GM12878 (cell line): ENCODE measurements around the gene FUT7. TPM values are rescaled to one million over a fixed set of nuclear protein-coding genes. Genes with fewer than 3 reads are reported as not detected.

Experiments used
- ATAC-seq: fragments of 200-7000 bp; cut with Tn5 transposase; 3 replicates; pipeline ENCODE4 v1.9.1; 2020; ENCODE audit warnings: mild to moderate bottlenecking, moderate library complexity
- BruUV-seq: library from RNA; stranded (reverse); fragments of 400-500 nt; replicated peaks from 2 replicates; lab custom pipeline; 2021; lab: Mats Ljungman, UMichigan
- CTCF ChIA-PET: fragments of 300-600 bp; sonication (Branson Sonifier 250); formaldehyde crosslinking; extraction: SDS; loops from one replicate; lab custom pipeline; 2021; ENCODE audit warnings: inconsistent platforms; lab: Yijun Ruan, JAX
- POLR2A ChIA-PET: fragments of 350-600 bp; formaldehyde crosslinking; extraction: SDS; loops from one replicate; lab custom pipeline; 2021; ENCODE audit warnings: inconsistent platforms; lab: Charles Lee
- RAD21 ChIA-PET: fragments of 300-600 bp; sonication (Branson Sonifier 250); formaldehyde crosslinking; loops from one replicate; lab custom pipeline; 2023; ENCODE audit warnings: antibody characterized with exemption; ENCODE audit not compliant: unreplicated experiment; lab: Charles Lee
- SMC1A ChIA-PET: fragments of 300-600 bp; sonication (Branson Sonifier 250); formaldehyde crosslinking; loops from one replicate; lab custom pipeline; 2023; ENCODE audit not compliant: unreplicated experiment, uncharacterized antibody; lab: Charles Lee
- DNase-seq: peaks from one replicate; pipeline ENCODE4 v3.0.0-alpha.2; 2011; ENCODE audit warnings: low read depth, low spot score
- FAIRE-seq: peaks from 3 replicates; lab custom pipeline; 2011; peaks lifted over from hg19 to GRCh38; lab: Jason Lieb, UNC
- H2AFZ ChIP-seq: 2 replicates; pipeline ENCODE4 v1.6.0; 2011; ENCODE audit warnings: low read depth, low read length, control low read depth; ENCODE audit not compliant: control insufficient read depth
- H3K27ac ChIP-seq: 2 replicates; pipeline ENCODE4 v1.5.1; 2011; ENCODE audit warnings: control low read depth; ENCODE audit not compliant: control insufficient read depth, insufficient read depth
- H3K27me3 ChIP-seq, 2 experiments: replicated peaks in 1 of 2; 2 replicates each; pipeline versions ENCODE4 v1.6.0 to v1.6.1; 2011; ENCODE audit warnings: low read length in 1 of 2; ENCODE audit not compliant: control insufficient read depth in 2 of 2, insufficient read depth in 2 of 2
- H3K36me3 ChIP-seq, 2 experiments: 2 replicates each; pipeline ENCODE4 v1.5.1; 2011; ENCODE audit warnings: low read length in 1 of 2; ENCODE audit not compliant: control insufficient read depth in 2 of 2, insufficient read depth in 2 of 2
- H3K4me1 ChIP-seq: 2 replicates; pipeline ENCODE4 v1.6.1; 2011; ENCODE audit warnings: mild to moderate bottlenecking, low read length, moderate library complexity, mixed read lengths; ENCODE audit not compliant: control insufficient read depth, insufficient read depth
- H3K4me2 ChIP-seq: 2 replicates; pipeline ENCODE4 v1.6.0; 2011; ENCODE audit warnings: control low read depth; ENCODE audit not compliant: control insufficient read depth, insufficient read depth
- H3K4me3 ChIP-seq: fragments of 200-600 bp; sonication (generic); 2 replicates; pipeline ENCODE4 v1.5.1; 2016
- H3K79me2 ChIP-seq: 2 replicates; pipeline ENCODE4 v1.6.0; 2011; ENCODE audit warnings: low read length; ENCODE audit not compliant: control insufficient read depth, insufficient read depth
- H3K9ac ChIP-seq: 2 replicates; pipeline ENCODE4 v1.8.0; 2011; ENCODE audit warnings: low read length, control low read depth, mixed read lengths; ENCODE audit not compliant: control insufficient read depth, insufficient read depth
- H3K9me3 ChIP-seq: replicated peaks from 3 replicates; pipeline ENCODE4 v1.5.1; 2011; ENCODE audit warnings: mild to moderate bottlenecking, low read length; ENCODE audit not compliant: control insufficient read depth, insufficient read depth
- H4K20me1 ChIP-seq: 2 replicates; pipeline ENCODE4 v1.6.0; 2011; ENCODE audit not compliant: control insufficient read depth, insufficient read depth
- BHLHE40 ChIP-seq, 2 experiments: fragments of 450-650 bp in 1 of 2; IDR thresholded peaks; 2 replicates each; pipeline ENCODE4 v1.6.1; 2011 to 2017; ENCODE audit warnings: low read depth in 2 of 2, borderline replicate concordance in 1 of 2, improper control_type of control experiment in 1 of 2, low read length in 1 of 2, mild to moderate bottlenecking in 1 of 2
- IRF4 ChIP-seq: IDR thresholded peaks from 2 replicates; pipeline ENCODE4 v1.6.1; 2011; ENCODE audit warnings: low read depth, low read length
- JUND ChIP-seq: IDR thresholded peaks from 2 replicates; pipeline ENCODE4 v1.6.1; 2012; ENCODE audit warnings: low read depth, mild to moderate bottlenecking, low read length, improper control_type of control experiment, moderate library complexity
- NFYA ChIP-seq: IDR thresholded peaks from 2 replicates; pipeline ENCODE4 v1.6.1; 2011; ENCODE audit warnings: low read depth, mild to moderate bottlenecking, low read length, improper control_type of control experiment, borderline replicate concordance
- NRF1 ChIP-seq: conservative IDR thresholded peaks from 2 replicates; pipeline ENCODE4 v1.6.1; 2011; ENCODE audit warnings: mild to moderate bottlenecking, low read depth, low read length, improper control_type of control experiment
- WGBS: methylation state at CpG from one replicate; pipeline ENCODE4 v1.1.6; 2016; ENCODE audit warnings: low lambda C conversion rate; ENCODE audit not compliant: insufficient replicate concordance, insufficient coverage; ENCODE audit errors: missing lambda C conversion rate; 5-methylcytosine and 5-hydroxymethylcytosine counted together
- in situ Hi-C: fragments of 300-500 bp; cut with MboI; formaldehyde crosslinking; loops from 9 replicates; pipeline ENCODE4 v1.14.3; 2018; ENCODE audit warnings: mixed read lengths
- intact Hi-C: fragments of 100-400 bp; cut with micrococcal nuclease; formaldehyde crosslinking; loops from one replicate; pipeline ENCODE4 v1.14.2; 2022; ENCODE audit not compliant: unreplicated experiment
- polyA plus RNA-seq, 11 experiments: library from polyadenylated mRNA; depleted of rRNA in 4 of 11; unstranded in 6 of 11; stranded (reverse) in 5 of 11; fragments of >200 nt; fragmentation: Nextera tagmentation in 4 of 11; fragmentation: Illumina TruSeq in 1 of 11; extraction: Ambion mirVana in 4 of 11; extraction: Trizol in 1 of 11; gene quantifications; 1 replicate in 1 of 11; 2 replicates in 10 of 11; pipeline versions ENCODE4 v1.2.1 to v1.2.3, GENCODE V29; 2011 to 2016; ENCODE audit warnings: inconsistent platforms in 2 of 11, missing spikeins in 2 of 11, low read depth in 1 of 11
- total RNA-seq, 4 experiments: library from RNA; depleted of rRNA in 3 of 4; stranded (reverse); fragments of >200 nt in 3 of 4; fragmentation: Illumina TruSeq in 1 of 4; extraction: Trizol in 1 of 4; gene quantifications; 2 replicates each; pipeline versions ENCODE4 v1.2.1 to v1.2.3, GENCODE V29; 2013 to 2021

Gene FUT7
- total and polyA plus RNA-seq, 10 of the 15 experiments (the other 5 are each of a cell fraction or from before 2014, with no cell fraction given) = 0.04 to 0.62 (median 0.20) TPM; not detected in 2

DNA sequence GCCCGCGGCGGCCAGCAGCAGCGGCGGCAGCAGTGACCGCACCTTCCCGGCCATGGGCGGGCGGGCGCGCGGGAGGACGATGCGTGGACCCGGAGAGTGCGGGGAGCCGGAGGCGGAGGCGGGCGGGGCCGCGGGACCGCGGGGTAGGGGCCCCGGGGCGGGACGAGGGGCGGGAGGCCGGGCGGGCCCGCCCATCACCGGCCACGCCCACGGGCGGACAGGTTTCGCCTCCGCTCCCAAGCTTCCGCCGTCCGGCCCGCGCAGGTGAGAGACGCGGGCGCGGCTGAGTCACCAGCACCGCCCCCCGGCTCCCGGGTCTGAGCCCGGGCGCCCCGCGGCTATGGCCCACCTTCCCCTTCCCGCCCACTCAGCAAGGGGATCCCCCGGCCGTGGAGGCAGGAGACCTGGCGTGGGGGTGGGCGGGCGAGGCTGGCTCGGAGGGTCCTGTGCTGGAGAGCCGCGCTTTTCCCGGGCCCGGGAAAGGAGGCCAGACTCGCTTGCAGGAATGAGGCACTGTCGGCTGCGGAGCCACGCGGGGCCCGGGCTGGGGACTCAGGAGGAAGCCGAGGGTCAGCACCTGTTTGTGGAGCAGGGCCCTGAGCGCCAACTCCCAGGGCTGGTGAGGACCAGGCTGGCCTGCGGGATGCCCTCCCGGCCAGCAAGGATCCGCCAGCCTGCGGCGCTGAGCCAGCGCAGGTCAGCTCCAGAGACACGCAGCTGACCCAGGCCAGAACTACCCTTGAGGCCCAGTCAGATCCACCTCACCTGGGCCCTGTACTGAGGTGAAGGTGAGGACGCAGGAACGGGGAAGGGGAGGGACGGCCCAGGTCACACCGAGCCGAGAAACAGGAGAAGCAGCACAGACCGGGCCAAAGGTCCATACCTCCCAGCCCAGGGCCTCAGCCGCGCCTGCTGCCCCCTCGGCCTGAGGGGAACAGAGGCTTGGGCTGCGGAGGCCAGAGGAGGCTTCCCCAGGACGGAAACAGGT is 22.4 kb upstream of the FUT7 start, which contains the start of gene ENTPD2:
Gene ENTPD2, minus strand, starts transcription at position 118 of the 988 bp plus-strand sequence. Its CDS starts 64 bp downstream, at position 54.
- H3K36me3 ChIP-seq = no peaks in the 10 kb centered on the region
- WGBS = 52% methylated on average over 40 of the region's 90 CpGs
- intact Hi-C loops (no loop called here), in situ Hi-C loops (no loop called here)
- no peak within 1 kb of the TSS for H3K27ac ChIP-seq
- no TSS peak for BruUV-seq
- CTCF ChIA-PET = no interaction called here
- no peaks in the 10 kb centered on the region for H3K79me2 ChIP-seq
- TF ChIP-seq JUND (no peak), BHLHE40 (IDR thresholded peaks at IDR 0.05; ENCODE audit: borderline replicate concordance in 1 of 2, low read depth in 2 of 2, low read length in 1 of 2) (peak in 1 of 2 experiments; percentile 9; a peak in 1 of 4 replicates), NRF1 (no peak), IRF4 (no peak), NFYA (no peak)
- TF ChIP-seq, all 136 proteins: peak for 1
- ChIA-PET POLR2A (no interaction called here), SMC1A (no interaction called here), RAD21 (no interaction called here)
- no peak for FAIRE-seq
- H4K20me1 ChIP-seq = no peaks in the 10 kb centered on the region
- peaks cover 10 to 16% of the 10 kb centered on the region in 2 experiments; a peak in 3 of 4 replicates for H3K27me3 ChIP-seq
- ATAC-seq = peak; percentile 45; the same call in 2 of the 3 replicates
- H3K4me1 ChIP-seq = no peaks in the 10 kb centered on the region
- H2AFZ ChIP-seq = no peak within 1 kb of the TSS
- H3K4me3 ChIP-seq = no peak within 1 kb of the TSS
- peak within 1 kb of the TSS; percentile 13; the same call in 1 of the 2 replicates for H3K4me2 ChIP-seq
- no peak within 1 kb of the TSS for H3K9ac ChIP-seq
- H3K9me3 ChIP-seq = no peaks in the 10 kb centered on the region
- no peak for DNase-seq
